Forelimb muscle (tissue), 1 donor: ENCODE data around the gene CCDC13. TPM values are rescaled to one million over a fixed set of nuclear protein-coding genes. Genes with fewer than 3 reads are reported as not detected.
A peak's percentile ranks its signal among the peaks of the same experiment; 100 is the strongest.

Experiments
- DNase-seq: peaks from one replicate; pipeline ENCODE4 v3.0.0-alpha.2; 2013; ENCODE audit warnings: low read depth
- polyA plus RNA-seq: library from polyadenylated mRNA; unstranded; fragments of 120-200 nt; gene quantifications from one replicate; pipeline ENCODE4 v1.2.1, GENCODE V29; 2013; ENCODE audit not compliant: insufficient read length

CCDC13 gene
- polyA plus RNA-seq, 1 donor: 0.67 TPM

DNA sequence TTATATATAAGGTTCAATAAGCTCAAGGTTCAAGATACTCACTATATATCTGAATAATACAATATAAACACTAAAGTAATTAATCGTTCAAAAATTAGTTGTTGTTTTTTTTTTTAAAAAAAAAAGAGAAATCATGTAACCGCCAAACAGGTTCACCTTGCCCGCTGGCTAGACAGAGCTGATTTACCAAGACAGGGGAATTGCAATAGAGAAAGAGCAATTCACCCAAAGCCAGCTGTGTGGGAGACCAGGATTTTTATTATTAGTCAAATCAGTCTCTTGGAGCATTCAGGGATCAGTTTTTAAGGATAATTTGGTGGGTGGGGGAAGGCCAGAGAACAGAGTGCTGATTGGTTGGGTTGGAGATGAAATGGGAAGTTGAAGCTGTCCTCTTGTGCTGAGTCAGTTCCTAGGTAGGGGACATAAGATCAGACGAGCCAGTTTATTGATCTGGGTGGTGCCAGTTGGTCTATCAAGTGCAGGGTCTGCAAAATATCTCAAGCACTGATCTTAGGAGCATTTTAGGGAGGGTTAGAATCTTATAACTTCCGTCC is 23.4 kb upstream of the CCDC13 start:
- no peak for DNase-seq

DNA sequence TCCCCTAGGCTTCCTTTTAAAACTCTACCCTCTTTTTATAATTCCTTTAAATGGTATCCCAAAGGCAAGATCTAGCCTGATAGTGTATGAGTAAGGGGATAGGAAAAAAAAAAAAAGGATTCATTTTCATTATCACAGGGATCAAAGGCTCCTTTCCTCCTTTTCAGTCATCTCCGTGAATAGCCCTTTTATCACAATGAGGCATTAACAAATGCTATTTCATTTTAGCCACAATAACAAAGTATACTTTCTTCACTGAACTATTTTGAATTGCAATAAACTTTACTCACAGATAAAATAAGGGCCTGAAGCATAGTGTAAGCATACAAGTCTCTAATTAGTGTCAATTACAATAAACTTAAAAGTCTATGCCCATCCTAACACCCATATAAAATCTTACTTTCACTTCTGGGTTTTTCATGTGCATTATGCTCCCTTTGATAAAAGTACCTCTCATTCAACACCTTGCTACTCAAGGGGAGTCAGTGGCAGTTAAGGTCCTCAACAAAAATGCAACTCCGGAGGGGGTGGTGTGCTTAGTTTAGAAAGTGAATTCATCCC is 22.6 kb upstream of the CCDC13 start:
- DNase-seq: no peak

DNA sequence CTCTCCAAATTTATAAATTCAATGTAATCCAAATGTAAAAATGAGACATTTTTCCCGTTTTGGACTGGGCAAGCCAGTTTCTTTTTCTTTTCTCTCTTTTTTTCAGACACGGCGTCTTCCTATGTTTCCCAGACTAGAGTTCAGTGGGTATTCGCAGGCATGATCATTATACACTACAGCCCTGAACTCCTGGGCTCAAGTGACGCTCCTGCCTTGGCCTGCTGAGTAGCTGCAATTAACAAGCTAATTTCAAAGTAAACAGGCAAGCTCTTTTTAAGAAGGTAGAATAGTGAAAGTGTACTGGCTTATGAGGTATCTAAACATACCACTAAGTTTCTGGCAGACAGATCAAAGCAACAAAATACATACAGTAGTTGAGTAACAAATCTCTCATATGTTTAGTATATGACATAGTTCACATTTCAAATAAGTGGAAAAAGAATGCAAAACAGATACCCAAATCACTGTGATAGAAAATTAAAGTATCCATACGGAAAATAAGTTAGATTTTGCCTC is 17.7 kb upstream of the CCDC13 start:
- no peak for DNase-seq

- DNase-seq: no peak
Observed at GRCh38 chr3:42786631-42787030, 13.6 kb upstream of the CCDC13 start.

- DNase-seq: no peak
Observed at GRCh38 chr3:42786212-42786611, 13.2 kb upstream of the CCDC13 start.

DNA sequence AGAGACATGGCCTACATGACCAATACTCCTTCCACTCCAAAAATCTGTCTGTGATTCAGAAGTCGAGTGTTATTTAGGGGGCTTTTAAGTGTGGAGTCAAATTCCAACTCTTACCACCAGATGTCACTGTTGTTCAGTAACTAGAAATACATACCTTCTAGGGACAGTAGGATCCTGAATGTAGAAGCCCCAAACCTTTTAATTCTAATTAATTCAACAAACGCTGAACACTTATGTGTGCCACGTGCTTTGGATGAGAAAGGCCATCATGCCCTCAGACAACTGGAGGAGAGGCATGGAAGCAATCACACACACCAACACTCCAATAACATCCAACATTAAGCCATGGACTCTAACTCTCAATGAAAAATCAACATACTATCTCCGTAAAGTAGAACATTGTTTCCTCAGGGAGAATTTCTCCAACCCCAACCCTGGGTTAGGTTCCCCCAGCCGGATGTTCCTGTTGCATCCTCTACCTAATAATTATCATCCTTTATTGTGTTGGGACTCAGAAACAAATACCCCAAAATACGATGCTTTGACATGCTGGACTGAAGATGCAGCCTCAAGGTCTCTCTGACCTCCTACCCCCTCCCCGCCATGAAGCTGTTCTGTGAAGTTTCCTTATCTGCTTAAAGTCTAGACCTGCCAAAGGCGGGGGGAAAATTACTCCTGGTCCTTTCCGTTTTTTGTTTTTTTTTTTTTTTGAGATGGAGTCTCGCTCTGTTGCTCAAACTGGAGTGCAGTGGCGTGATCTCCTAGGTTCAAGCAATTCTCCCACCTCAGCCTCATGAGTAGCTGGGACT is 8.0 kb upstream of the CCDC13 start:
- DNase-seq: peak; percentile 59

- no peak for DNase-seq
Observed at GRCh38 chr3:42780398-42780797, 7.3 kb upstream of the CCDC13 start.

GRCh38 chr3:42778644-42779043 is 5.6 kb upstream of the CCDC13 start:
- DNase-seq: no peak

DNA sequence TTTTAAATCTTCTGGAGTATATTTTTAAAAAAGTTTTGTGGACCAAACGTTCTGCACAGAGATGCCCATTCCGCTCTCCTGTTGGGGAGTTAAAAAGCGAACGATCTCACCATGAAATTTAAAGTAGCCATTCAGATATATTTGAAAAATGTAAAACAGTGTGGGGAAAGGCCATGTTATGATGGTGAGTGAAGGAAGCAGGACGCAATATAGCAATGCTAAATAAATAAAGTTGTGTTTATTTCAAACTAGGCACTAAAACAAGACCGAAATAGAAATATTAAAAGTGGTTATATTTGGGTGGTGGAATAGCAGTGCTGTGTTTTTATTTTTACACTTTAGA is 327 bp upstream of the CCDC13 start:
- DNase-seq: no peak

DNA sequence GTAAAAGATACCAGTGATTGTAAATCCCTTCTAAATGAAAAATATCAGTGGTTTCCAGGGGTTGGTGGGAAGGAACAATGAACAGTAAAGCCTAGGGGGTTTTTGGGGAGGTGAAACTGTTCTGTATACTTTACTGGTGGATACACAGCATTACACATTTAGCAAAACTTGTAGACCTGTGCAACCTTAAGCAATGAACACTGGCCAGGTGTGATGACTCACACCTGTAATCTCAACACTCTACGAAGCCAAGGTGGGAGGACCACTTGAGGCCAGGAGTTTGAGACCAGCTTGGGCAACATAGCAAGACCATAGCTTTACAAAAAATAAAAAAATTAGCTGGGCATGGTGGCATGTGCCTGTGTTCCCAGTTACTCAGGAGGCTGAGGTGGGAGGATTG is 1.8 kb downstream of the CCDC13 start:
- DNase-seq: no peak

DNA sequence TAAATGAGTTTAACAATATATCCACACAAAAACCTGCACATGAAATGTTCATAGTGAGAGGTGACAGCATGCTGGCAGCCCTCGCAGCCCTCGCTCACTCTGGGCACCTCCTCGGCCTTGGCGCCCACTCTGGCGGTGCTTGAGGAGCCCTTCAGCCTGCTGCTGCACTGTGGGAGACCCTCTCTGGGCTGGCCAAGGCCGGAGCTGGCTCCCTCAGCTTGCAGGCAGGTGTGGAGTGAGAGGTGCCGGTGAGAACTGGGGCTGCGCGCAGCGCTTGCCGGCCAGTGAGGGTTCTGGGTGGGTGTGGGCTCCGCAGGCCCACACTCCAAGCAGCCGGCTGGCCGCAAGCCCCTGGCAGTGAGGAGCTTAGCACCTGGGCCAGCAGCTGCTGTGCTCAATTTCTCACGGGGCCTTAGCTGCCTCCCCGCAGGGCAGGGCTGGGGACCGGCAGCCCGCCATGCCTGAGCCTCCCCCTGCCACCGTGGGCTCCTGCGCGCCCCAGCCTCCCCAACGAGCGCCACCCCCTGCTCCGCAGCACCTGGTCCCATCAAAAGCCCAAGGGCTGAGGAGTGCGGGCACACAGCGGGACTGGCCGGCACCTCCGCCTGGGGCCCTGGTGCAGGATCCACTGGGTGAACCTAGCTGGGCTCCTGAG is 3.4 kb downstream of the CCDC13 start:
- no peak for DNase-seq

- DNase-seq: no peak
Observed at GRCh38 chr3:42764561-42765295, 8.3 kb downstream of the CCDC13 start.

GRCh38 chr3:42764115-42764514 is 8.9 kb downstream of the CCDC13 start:
- DNase-seq: no peak

- no peak for DNase-seq
Observed at GRCh38 chr3:42763021-42763420, 10.0 kb downstream of the CCDC13 start.

DNA sequence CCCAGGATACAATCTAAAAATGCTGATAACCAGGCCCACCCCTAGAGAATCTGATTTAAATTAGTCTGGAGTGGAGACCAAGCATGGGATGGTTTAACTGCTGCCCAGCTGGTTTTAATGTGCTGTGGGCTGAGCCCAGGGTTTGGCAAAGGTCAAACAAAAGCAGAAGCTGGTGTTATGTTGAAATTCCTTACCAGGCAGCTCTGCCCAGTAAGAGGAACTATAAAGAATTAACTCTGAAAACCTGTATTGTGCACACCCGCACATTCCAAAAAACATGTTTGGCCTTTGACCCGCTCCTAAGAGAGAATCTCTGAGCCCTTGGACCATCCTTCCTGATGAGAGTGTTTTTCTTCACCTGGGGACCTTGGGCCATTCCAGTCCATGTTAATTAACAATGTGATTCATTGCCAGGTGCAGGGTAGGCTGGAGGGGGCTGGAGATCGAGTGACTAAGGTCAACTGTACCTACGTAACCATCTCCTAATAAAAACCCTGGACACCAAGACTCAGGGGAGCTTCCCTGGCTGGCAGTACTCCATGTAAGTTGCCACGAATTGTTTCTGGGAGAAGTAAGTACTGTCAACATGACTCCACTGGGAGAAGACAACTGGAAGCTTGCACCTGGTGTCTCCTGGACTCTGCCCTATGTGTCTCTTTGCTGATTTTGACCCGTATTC is 10.9 kb downstream of the CCDC13 start:
- no peak for DNase-seq

GRCh38 chr3:42758126-42758525 is 14.9 kb downstream of the CCDC13 start:
- no peak for DNase-seq

DNA sequence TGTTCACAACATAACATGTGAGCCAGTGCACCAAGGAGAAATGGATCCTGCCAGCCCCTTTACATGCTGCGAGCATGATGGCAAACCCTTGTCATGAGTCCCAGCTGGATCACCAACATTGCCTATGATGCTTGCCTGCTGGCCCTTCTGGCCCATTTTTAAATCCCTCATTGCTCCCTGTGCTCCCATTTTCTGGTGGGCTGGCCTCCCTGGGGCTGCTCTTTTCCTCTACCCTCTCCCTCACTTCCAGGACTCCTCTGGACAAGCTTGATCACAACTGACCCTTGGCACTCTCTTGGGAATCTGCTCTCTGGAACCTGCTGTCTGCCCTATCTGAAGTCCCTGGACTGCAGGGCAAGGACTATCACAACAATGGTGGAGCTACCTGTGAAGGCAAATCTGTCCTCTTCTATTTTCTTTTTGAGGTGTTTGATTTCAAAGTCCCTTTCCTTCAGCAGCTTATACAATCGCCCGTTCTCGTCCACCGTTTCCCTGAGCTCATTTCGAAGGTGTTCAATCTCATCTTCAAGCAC is 16.3 kb downstream of the CCDC13 start:
- DNase-seq: no peak

GRCh38 chr3:42755681-42756578 is 17.1 kb downstream of the CCDC13 start:
- DNase-seq: no peak

- no peak for DNase-seq
Observed at GRCh38 chr3:42753757-42754156, 19.3 kb downstream of the CCDC13 start.

- DNase-seq: no peak
Observed at GRCh38 chr3:42752961-42753360, 20.1 kb downstream of the CCDC13 start.
